Karpas-422 (cell line): ENCODE results near the gene CAMKMT. TPM values are rescaled to one million over a fixed set of nuclear protein-coding genes. Genes with fewer than 3 reads are reported as not detected.
"Not testable (repeated sequence)": the region's sequence is repeated elsewhere in the genome, so short reads cannot be mapped to it uniquely, and the experiment has no call there.

ENCODE experiments used
- DNase-seq: peaks from one replicate; pipeline ENCODE4 v3.0.0-alpha.2; 2015
- H2AFZ ChIP-seq: fragments of 200-600 bp; sonication (generic); 2 replicates; pipeline ENCODE4 v1.6.1; 2014; ENCODE audit warnings: antibody characterized with exemption, low read length, mixed read lengths
- H3K27ac ChIP-seq: fragments of 200-600 bp; sonication (generic); 2 replicates; pipeline ENCODE4 v1.5.1; 2014; ENCODE audit warnings: mild to moderate bottlenecking, low read length, moderate library complexity
- H3K27me3 ChIP-seq: fragments of 200-600 bp; sonication (generic); 2 replicates; pipeline ENCODE4 v1.6.1; 2014; ENCODE audit warnings: low read length, mixed read lengths
- H3K36me3 ChIP-seq: fragments of 200-600 bp; sonication (generic); 2 replicates; pipeline ENCODE4 v1.6.1; 2014; ENCODE audit warnings: low read length, mixed read lengths; ENCODE audit not compliant: insufficient read depth
- H3K4me1 ChIP-seq: fragments of 200-600 bp; sonication (generic); 2 replicates; pipeline ENCODE4 v1.6.1; 2014; ENCODE audit warnings: mild to moderate bottlenecking, low read length, mixed read lengths
- H3K4me2 ChIP-seq: fragments of 200-600 bp; sonication (generic); 2 replicates; pipeline ENCODE4 v1.6.1; 2014; ENCODE audit warnings: low read length, low read depth, mild to moderate bottlenecking; ENCODE audit not compliant: poor library complexity, severe bottlenecking
- H3K4me3 ChIP-seq: fragments of 200-600 bp; sonication (generic); 2 replicates; pipeline ENCODE4 v1.5.1; 2014; ENCODE audit warnings: mild to moderate bottlenecking, antibody characterized with exemption, low read length, mixed read lengths
- H3K79me2 ChIP-seq: fragments of 200-600 bp; sonication (generic); 2 replicates; pipeline ENCODE4 v1.6.1; 2014; ENCODE audit warnings: mild to moderate bottlenecking, low read length, mixed read lengths
- H3K9ac ChIP-seq: fragments of 200-600 bp; sonication (generic); 2 replicates; pipeline ENCODE4 v1.6.0; 2014; ENCODE audit warnings: low read length
- H3K9me2 ChIP-seq: fragments of 200-600 bp; sonication (generic), shearing (Covaris generic); replicated peaks from 2 replicates; pipeline ENCODE4 v1.6.0; 2014; ENCODE audit warnings: mild to moderate bottlenecking, low read length, moderate library complexity; ENCODE audit not compliant: insufficient read depth
- H3K9me3 ChIP-seq: fragments of 300-700, 200-600 bp; sonication (generic); 2 replicates; pipeline ENCODE4 v1.6.1; 2014; ENCODE audit warnings: low read length, mixed read lengths
- H4K20me1 ChIP-seq: fragments of 200-600 bp; sonication (generic); 2 replicates; pipeline ENCODE4 v1.6.1; 2014; ENCODE audit warnings: mild to moderate bottlenecking, antibody characterized with exemption, low read length, low read depth; ENCODE audit not compliant: insufficient read depth
- total RNA-seq: library from RNA; depleted of rRNA; stranded (reverse); fragments of >200 nt; shearing (Covaris generic); gene quantifications from 2 replicates; pipeline ENCODE4 v1.2.3, GENCODE V29; 2014; ENCODE audit warnings: low replicate concordance

The CAMKMT gene
- total RNA-seq, 1 experiment from 2014 or later, result 30.8 TPM

DNA sequence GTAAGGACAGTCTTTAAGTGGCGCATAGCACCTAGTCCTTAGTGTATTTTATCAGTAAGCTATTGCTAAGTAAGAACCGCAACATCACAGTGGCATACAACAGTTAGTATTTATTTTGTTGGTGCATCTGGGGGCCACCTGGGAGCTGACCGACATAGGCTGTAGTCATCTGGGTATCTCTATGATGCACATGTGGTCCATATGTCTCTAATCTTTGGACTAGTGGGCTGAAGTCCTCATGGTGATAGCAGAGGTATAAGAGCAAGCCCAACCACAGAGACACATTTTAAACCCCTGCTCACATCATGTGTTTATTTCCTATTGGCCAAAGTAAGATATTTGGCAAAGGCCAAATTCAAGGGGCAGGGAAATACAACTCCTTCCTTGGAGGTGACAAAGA, 2.9 kb downstream of the CAMKMT start:
- Histone ChIP-seq H3K27ac (no peak overlapping the region), H3K4me1 (peaks cover 24% of the 10 kb centered on the region), H2AFZ (no peak overlapping the region), H4K20me1 (no peaks in the 10 kb centered on the region), H3K79me2 (peaks cover 86% of the 10 kb centered on the region), H3K9ac (no peak overlapping the region), H3K36me3 (no peaks in the 10 kb centered on the region), H3K4me2 (peak overlapping the region; percentile 20), H3K4me3 (no peak overlapping the region), H3K9me3 (no peaks in the 10 kb centered on the region), H3K9me2 (no peaks in the 10 kb centered on the region), H3K27me3 (no peaks in the 10 kb centered on the region)
- DNase-seq, result no peak

DNA sequence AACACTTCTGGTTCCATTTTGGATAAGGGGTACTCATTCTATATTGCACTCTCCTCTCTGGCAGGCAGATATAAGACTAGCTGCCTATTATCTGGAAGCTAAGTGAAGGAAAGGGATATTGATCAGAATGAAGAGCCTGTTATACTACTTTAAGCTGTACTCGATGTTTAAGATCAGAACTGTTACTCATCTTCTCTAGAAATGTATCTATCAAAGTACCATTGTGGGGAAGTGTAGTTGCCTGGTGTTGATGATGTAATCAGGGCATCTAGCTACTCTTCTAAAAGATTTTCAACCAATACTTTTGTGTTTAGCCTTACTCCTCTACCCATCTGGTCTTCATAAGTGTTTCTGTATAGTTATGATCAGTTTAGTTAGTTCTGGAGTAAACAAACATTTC, 5.8 kb downstream of the CAMKMT start:
- no peaks in the 10 kb centered on the region for H4K20me1 ChIP-seq
- H3K4me1 ChIP-seq, result peaks cover 29% of the 10 kb centered on the region
- peaks cover 90% of the 10 kb centered on the region for H3K79me2 ChIP-seq
- no peak overlapping the region for H3K4me2 ChIP-seq
- no peak overlapping the region for H3K27ac ChIP-seq
- H3K9me3 ChIP-seq, result no peaks in the 10 kb centered on the region
- no peak overlapping the region for H3K9ac ChIP-seq
- H3K36me3 ChIP-seq, result no peaks in the 10 kb centered on the region
- no peaks in the 10 kb centered on the region for H3K27me3 ChIP-seq
- no peaks in the 10 kb centered on the region for H3K9me2 ChIP-seq
- H3K4me3 ChIP-seq, result no peak overlapping the region
- no peak for DNase-seq
- H2AFZ ChIP-seq, result no peak overlapping the region

GRCh38 chr2:44369392-44369791, 7.6 kb downstream of the CAMKMT start:
- no peaks in the 10 kb centered on the region for H3K9me2 ChIP-seq
- H3K36me3 ChIP-seq, result no peaks in the 10 kb centered on the region; the same call in 1 of the 2 replicates
- no peaks in the 10 kb centered on the region for H3K9me3 ChIP-seq
- H3K4me2 ChIP-seq, result no peak overlapping the region
- no peak overlapping the region for H3K27ac ChIP-seq
- H4K20me1 ChIP-seq, result no peaks in the 10 kb centered on the region
- H3K79me2 ChIP-seq, result peaks cover 78% of the 10 kb centered on the region
- peaks cover 16% of the 10 kb centered on the region for H3K4me1 ChIP-seq
- no peak overlapping the region for H2AFZ ChIP-seq
- H3K27me3 ChIP-seq, result no peaks in the 10 kb centered on the region
- H3K9ac ChIP-seq, result no peak overlapping the region
- no peak overlapping the region for H3K4me3 ChIP-seq
- DNase-seq, result no peak

DNA sequence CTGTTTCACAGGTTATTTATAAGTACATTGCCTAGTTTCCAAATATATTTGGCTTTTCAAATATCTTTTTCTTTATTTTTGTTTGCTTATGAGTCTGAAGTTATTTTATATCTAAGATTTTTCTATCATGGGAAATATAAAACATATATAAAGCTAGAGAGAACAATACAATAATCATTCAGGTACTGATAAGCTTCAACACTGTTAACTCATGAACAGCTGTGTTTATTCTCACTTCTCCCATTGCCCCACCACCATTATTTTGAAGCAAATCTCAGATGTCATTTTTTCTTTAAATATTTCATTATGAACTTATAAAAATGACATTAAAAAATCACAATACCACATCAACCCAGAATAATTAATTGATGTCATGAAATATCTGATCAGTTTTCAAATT, 9.7 kb downstream of the CAMKMT start:
- Histone ChIP-seq H3K9me3 (no peaks in the 10 kb centered on the region), H3K4me2 (no peak overlapping the region), H3K27me3 (no peaks in the 10 kb centered on the region), H3K4me1 (peaks cover 16% of the 10 kb centered on the region), H3K36me3 (no peaks in the 10 kb centered on the region; the same call in 1 of the 2 replicates), H3K9me2 (no peaks in the 10 kb centered on the region), H4K20me1 (no peaks in the 10 kb centered on the region), H2AFZ (no peak overlapping the region), H3K79me2 (peaks cover 69% of the 10 kb centered on the region), H3K4me3 (no peak overlapping the region), H3K9ac (no peak overlapping the region), H3K27ac (no peak overlapping the region)
- no peak for DNase-seq

DNA sequence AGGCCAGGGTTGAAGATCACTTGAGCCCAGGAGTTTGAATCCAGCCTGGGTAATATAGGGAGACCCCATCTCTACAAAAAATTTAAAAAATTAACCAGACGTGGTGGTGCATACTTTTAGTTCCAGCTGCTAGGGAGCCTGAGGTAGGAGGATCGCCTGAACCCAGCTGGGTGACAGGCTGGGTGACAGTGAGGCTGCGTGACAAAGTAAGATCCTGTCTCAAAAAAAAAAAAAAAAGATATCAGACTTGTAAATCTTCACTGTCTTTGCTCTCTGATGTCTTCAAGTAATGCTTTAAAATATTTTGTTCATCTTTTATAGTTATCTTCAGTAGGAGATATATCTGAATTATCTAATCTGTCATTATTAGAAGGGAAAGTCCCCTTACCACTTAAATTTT, 10.5 kb downstream of the CAMKMT start:
- DNase-seq, result no peak

DNA sequence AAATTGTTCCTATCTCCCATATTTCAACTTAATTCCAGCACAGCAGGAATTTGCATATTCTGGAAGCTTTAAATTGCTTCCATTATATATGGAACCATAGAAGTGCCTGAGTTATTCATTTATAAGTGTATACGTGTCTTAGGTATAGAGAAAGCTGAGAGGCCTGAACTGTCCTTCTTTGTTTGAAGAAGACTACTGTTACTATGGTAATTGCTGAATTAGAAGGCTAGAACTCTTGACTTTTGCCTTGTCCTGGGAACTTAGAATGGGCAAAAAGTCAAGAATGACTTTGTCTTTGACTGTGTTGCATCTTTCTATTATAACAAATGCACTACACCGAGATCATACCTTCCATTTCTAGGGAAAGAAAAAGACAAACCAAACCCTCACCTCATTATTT, 15.7 kb downstream of the CAMKMT start:
- Histone ChIP-seq H2AFZ (no peak overlapping the region), H3K27me3 (no peaks in the 10 kb centered on the region), H4K20me1 (no peaks in the 10 kb centered on the region), H3K27ac (no peak overlapping the region), H3K9me3 (no peaks in the 10 kb centered on the region), H3K79me2 (peaks cover 47% of the 10 kb centered on the region), H3K4me1 (peaks cover 1% of the 10 kb centered on the region), H3K9ac (no peak overlapping the region), H3K4me3 (no peak overlapping the region), H3K9me2 (no peaks in the 10 kb centered on the region), H3K36me3 (no peaks in the 10 kb centered on the region; the same call in 1 of the 2 replicates), H3K4me2 (no peak overlapping the region)
- no peak for DNase-seq

More for the DNA sequence above, 10.5 kb downstream of the CAMKMT start:
- no peak overlapping the region for H3K9ac ChIP-seq
- H3K4me2 ChIP-seq, result no peak overlapping the region
- H3K4me1 ChIP-seq, result peaks cover 16% of the 10 kb centered on the region
- no peak overlapping the region for H2AFZ ChIP-seq
- H4K20me1 ChIP-seq, result no peaks in the 10 kb centered on the region
- H3K27ac ChIP-seq, result no peak overlapping the region
- no peaks in the 10 kb centered on the region; the same call in 1 of the 2 replicates for H3K36me3 ChIP-seq
- no peak overlapping the region for H3K4me3 ChIP-seq
- peaks cover 67% of the 10 kb centered on the region for H3K79me2 ChIP-seq
- no peaks in the 10 kb centered on the region for H3K9me2 ChIP-seq
- H3K27me3 ChIP-seq, result no peaks in the 10 kb centered on the region
- no peaks in the 10 kb centered on the region for H3K9me3 ChIP-seq

- not testable (repeated sequence) for H3K4me2 ChIP-seq, H3K27ac ChIP-seq, H3K27me3 ChIP-seq, H3K4me1 ChIP-seq, DNase-seq, H3K9ac ChIP-seq, H3K9me3 ChIP-seq, H2AFZ ChIP-seq, H3K4me3 ChIP-seq, H3K9me2 ChIP-seq, H4K20me1 ChIP-seq, H3K36me3 ChIP-seq
- peaks cover 16% of the 10 kb centered on the region for H3K79me2 ChIP-seq
Measured at GRCh38 chr2:44385226-44385625, 23.5 kb downstream of the CAMKMT start.

DNA sequence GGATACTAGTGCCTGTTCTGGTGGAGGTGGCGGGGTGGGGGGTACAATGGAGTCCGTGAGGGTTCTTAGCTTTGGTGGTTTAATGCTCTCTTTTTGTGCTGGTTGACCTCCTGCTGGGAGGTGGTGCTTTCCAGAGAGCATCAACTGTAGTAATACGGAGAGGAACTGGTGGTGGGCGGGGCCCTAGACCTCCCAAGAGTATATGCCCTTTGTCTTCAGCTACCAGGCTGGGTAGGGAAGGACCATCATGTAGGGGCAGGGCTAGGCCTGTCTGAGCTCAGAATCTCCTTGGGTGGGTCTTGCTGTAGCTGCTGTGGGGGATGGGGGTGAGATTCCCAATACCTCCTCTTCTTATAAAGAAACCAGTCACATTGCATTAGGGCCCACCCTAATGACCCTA, 27.1 kb downstream of the CAMKMT start:
- H2AFZ ChIP-seq, result no peak overlapping the region
- H3K4me1 ChIP-seq, result peaks cover 8% of the 10 kb centered on the region
- H4K20me1 ChIP-seq, result no peaks in the 10 kb centered on the region
- no peaks in the 10 kb centered on the region for H3K36me3 ChIP-seq
- H3K79me2 ChIP-seq, result peaks cover 22% of the 10 kb centered on the region
- no peak overlapping the region for H3K4me3 ChIP-seq
- no peaks in the 10 kb centered on the region for H3K27me3 ChIP-seq
- H3K9ac ChIP-seq, result no peak overlapping the region
- no peak overlapping the region for H3K4me2 ChIP-seq
- H3K9me3 ChIP-seq, result no peaks in the 10 kb centered on the region
- DNase-seq, result peak; percentile 43
- H3K27ac ChIP-seq, result no peak overlapping the region
- no peaks in the 10 kb centered on the region for H3K9me2 ChIP-seq

GRCh38 chr2:44389895-44390294, 28.1 kb downstream of the CAMKMT start:
- H3K4me2 ChIP-seq, result no peak overlapping the region
- H3K9ac ChIP-seq, result no peak overlapping the region
- H3K36me3 ChIP-seq, result no peaks in the 10 kb centered on the region
- peaks cover 22% of the 10 kb centered on the region for H3K79me2 ChIP-seq
- H4K20me1 ChIP-seq, result no peaks in the 10 kb centered on the region
- H3K9me3 ChIP-seq, result no peaks in the 10 kb centered on the region
- H3K9me2 ChIP-seq, result no peaks in the 10 kb centered on the region
- peak; percentile 48 for DNase-seq
- H3K27ac ChIP-seq, result no peak overlapping the region
- H3K27me3 ChIP-seq, result no peaks in the 10 kb centered on the region
- H3K4me3 ChIP-seq, result no peak overlapping the region
- no peak overlapping the region for H2AFZ ChIP-seq
- H3K4me1 ChIP-seq, result peaks cover 8% of the 10 kb centered on the region
